Gastroesophageal sphincter (tissue), 4 donors: ENCODE results near the gene COL5A1. TPM values are rescaled to one million over a fixed set of nuclear protein-coding genes. Genes with fewer than 3 reads are reported as not detected.

ENCODE experiments used
- ATAC-seq: fragments of 150-250 bp; one replicate; pipeline ENCODE4 v1.9.1; 2016; ENCODE audit warnings: mild to moderate bottlenecking, moderate library complexity
- H3K27ac ChIP-seq, 4 donors: fragments of 200-600 bp; sonication (generic) in 3 of 4; 1 replicate in 3 of 4; 2 replicates in 1 of 4; pipeline ENCODE4 v1.5.1; 2016 to 2019
- H3K27me3 ChIP-seq: fragments of 200-600 bp; sonication (generic); one replicate; pipeline ENCODE4 v1.5.1; 2019
- H3K36me3 ChIP-seq, 2 donors: fragments of 200-600 bp; sonication (generic); one replicate each; pipeline ENCODE4 v1.5.1; 2019; ENCODE audit warnings: control low read depth in 1 of 2
- H3K4me1 ChIP-seq, 3 donors: fragments of 200-600 bp; sonication (generic); 1 replicate in 2 of 3; 2 replicates in 1 of 3; pipeline ENCODE4 v1.5.1; 2016 to 2019; ENCODE audit warnings: control low read depth in 2 of 3
- H3K4me3 ChIP-seq, 2 donors: fragments of 200-600 bp; sonication (generic); one replicate each; pipeline ENCODE4 v1.5.1; 2019; ENCODE audit warnings: mild to moderate bottlenecking in 1 of 2, moderate library complexity in 1 of 2
- H3K9me3 ChIP-seq, 3 donors: fragments of 200-600 bp; sonication (generic); one replicate each; pipeline ENCODE4 v1.5.1; 2017 to 2019; ENCODE audit warnings: control low read depth in 2 of 3
- EP300 ChIP-seq: sonication (generic); formaldehyde crosslinking; IDR thresholded peaks from one replicate; pipeline ENCODE4 v1.6.1; 2017; ENCODE audit warnings: antibody characterized with exemption, mild to moderate bottlenecking
- POLR2A ChIP-seq, 2 donors: fragments of 450-650 bp; IDR thresholded peaks; one replicate each; pipeline ENCODE4 v1.6.1; 2017; ENCODE audit warnings: antibody characterized with exemption in 2 of 2, mild to moderate bottlenecking in 2 of 2, moderate library complexity in 1 of 2
- POLR2AphosphoS5 ChIP-seq: sonication (generic); formaldehyde crosslinking; IDR thresholded peaks from one replicate; pipeline ENCODE4 v1.6.1; 2017; ENCODE audit warnings: antibody characterized with exemption
- WGBS, 2 donors: methylation state at CpG; one replicate each; pipeline ENCODE4 v1.1.5; 2018; ENCODE audit warnings: low coverage in 1 of 2; 5-methylcytosine and 5-hydroxymethylcytosine counted together
- total RNA-seq, 4 donors: library from RNA; depleted of rRNA; stranded (reverse); fragments of >200 nt; gene quantifications; one replicate each; pipeline ENCODE4 v1.1.0, GENCODE V29; 2016
- TF ChIP-seq, protein P1 (sequence below), 4 experiments: fragments of 200-600 bp in 2 of 4; fragments of 450-650 bp in 2 of 4; sonication (generic) in 1 of 4; IDR thresholded peaks; one replicate each; pipeline ENCODE4 v1.5.1; 2017 to 2019; ENCODE audit warnings: antibody characterized with exemption in 4 of 4, mild to moderate bottlenecking in 2 of 4, moderate library complexity in 2 of 4

The COL5A1 gene
- total RNA-seq, 4 donors from 2014 or later = 48.5 to 86.4 (median 74.9) TPM

DNA sequence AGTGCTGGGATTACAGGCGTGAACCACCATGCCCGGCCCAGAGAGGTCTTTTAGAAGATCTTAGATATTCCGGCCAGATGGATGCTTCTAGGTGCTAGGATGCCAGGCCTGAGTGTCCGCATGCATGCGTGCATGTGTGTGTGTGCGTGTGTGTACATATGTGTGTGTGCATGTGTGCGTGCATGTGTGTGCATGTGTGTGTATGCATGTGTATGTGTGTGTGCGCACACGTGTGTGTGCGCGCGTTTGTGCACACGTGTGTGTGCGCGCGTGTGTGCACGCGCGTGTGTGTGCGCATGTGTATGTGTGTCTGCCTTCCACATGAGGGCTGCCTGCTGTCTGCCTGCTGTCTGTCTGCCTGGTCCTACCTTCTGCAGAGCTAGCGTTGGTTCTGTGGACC lies 151.0 kb downstream of the COL5A1 start:
- Histone ChIP-seq H3K36me3 (peaks cover 0 to 86% of the 10 kb centered on the region in 2 donors), H3K4me1 (peaks cover 0 to 28% (median 10%) of the 10 kb centered on the region in 3 donors), H3K27ac (no peak overlapping the region), H3K27me3 (no peaks in the 10 kb centered on the region), H3K4me3 (no peak overlapping the region), H3K9me3 (no peaks in the 10 kb centered on the region)
- WGBS, 2 donors = 80% methylated on average over 6 of the region's 21 CpGs; no CpG with 5 or more reads in 1 of the 2 donors
- TF ChIP-seq, protein P1, sequence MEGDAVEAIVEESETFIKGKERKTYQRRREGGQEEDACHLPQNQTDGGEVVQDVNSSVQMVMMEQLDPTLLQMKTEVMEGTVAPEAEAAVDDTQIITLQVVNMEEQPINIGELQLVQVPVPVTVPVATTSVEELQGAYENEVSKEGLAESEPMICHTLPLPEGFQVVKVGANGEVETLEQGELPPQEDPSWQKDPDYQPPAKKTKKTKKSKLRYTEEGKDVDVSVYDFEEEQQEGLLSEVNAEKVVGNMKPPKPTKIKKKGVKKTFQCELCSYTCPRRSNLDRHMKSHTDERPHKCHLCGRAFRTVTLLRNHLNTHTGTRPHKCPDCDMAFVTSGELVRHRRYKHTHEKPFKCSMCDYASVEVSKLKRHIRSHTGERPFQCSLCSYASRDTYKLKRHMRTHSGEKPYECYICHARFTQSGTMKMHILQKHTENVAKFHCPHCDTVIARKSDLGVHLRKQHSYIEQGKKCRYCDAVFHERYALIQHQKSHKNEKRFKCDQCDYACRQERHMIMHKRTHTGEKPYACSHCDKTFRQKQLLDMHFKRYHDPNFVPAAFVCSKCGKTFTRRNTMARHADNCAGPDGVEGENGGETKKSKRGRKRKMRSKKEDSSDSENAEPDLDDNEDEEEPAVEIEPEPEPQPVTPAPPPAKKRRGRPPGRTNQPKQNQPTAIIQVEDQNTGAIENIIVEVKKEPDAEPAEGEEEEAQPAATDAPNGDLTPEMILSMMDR (IDR thresholded peaks at IDR 0.05) = no peak
- TF ChIP-seq POLR2AphosphoS5 = no peak
- no peak for TF ChIP-seq POLR2A (IDR thresholded peaks at IDR 0.05)
- no peak for TF ChIP-seq EP300
- ATAC-seq = no peak

DNA sequence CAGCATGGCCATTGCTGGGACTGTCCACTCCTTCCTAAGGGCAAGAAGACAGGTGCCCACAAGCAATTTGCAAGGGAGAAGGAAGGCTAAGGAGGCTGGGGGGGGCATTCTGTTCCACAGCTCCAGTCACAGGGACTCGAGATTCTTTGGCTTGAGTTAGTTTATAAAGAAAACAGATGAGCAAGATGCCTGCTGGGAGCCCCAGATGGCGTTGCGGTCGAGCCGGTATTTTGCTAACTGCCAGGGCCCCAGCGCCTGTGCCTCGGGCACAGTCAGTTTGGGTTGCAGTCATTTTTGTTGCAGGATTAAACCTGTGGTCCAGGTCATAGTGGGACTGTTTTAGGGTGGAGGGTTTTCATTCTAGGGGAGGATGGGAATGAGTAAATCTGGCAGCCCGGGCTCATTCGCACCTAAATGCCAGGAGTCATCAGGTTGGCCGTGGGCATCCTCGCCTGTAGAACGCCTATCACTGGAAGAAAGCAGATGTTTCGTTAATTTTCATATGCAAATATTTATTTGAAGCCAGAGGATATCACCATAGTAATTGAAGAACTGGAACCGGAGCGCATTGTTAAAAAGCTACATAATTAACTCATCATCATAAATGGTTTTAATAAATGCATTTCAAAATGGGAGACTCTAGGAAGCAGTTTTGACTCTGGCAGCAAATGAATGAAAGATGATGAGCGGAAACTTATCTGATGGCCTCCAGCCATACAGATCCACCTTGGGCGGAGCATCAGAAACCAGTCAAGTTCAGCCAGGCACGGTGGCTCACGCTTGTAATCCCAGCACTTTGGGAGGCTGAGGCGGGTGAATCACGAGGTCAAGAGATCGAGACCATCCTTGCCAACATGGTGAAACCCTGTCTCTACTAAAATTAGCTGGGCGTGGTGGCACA lies 151.9 kb downstream of the COL5A1 start:
- Histone ChIP-seq H3K4me3 (no peak overlapping the region), H3K27me3 (no peaks in the 10 kb centered on the region), H3K9me3 (no peaks in the 10 kb centered on the region), H3K36me3 (peaks cover 0 to 93% of the 10 kb centered on the region in 2 donors), H3K4me1 (peaks cover 0 to 22% (median 10%) of the 10 kb centered on the region in 3 donors), H3K27ac (no peak overlapping the region)
- WGBS, 2 donors = 85 to 96% methylated on average over 4 to 12 of the region's 23 CpGs
- TF ChIP-seq POLR2AphosphoS5 (no peak), EP300 (no peak), POLR2A (IDR thresholded peaks at IDR 0.05) (no peak)
- TF ChIP-seq, protein P1 (IDR thresholded peaks at IDR 0.05) = no peak
- no peak for ATAC-seq

DNA sequence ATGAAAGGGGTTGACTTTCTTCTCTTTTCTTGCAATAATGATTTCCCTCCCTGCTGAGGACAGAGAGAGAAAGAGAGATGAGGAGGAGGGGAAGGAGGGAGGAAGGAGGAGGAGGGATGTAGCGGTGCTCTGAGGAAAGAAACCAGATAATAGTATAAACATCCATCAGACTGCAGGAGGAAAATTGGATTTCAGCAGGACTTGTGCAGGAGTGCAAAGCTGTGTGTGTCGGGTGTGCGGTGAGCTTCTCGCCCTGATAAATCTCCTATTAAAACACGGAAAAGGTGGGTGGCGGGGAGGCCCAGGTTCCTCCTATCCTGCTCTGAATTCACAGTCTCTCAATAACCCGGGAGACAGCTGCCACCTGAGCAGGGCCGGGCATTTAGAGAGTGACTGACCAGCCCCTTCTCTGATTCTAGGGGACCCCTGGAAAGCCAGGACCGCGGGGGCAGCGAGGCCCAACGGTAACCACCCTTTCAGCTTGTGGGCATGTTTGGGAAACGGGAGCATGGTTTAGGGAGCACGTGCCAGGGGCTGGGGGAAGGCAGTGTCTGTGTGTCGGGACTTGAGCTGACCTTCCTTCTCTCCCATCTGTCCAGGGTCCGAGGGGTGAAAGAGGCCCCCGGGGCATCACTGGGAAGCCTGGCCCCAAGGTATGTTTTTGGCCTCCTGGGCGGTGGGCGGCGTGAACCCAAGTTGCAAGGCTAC lies 153.2 kb downstream of the COL5A1 start:
- no peak overlapping the region for H3K27ac ChIP-seq
- no peaks in the 10 kb centered on the region for H3K27me3 ChIP-seq
- no peak for ATAC-seq
- H3K36me3 ChIP-seq = peaks cover 0 to 95% of the 10 kb centered on the region in 2 donors
- no peaks in the 10 kb centered on the region for H3K9me3 ChIP-seq
- H3K4me1 ChIP-seq = peaks cover 0 to 18% (median 0%) of the 10 kb centered on the region in 3 donors
- TF ChIP-seq, protein P1 (IDR thresholded peaks at IDR 0.05) = no peak
- TF ChIP-seq EP300 (no peak), POLR2A (IDR thresholded peaks at IDR 0.05) (no peak), POLR2AphosphoS5 (no peak)
- no peak overlapping the region for H3K4me3 ChIP-seq
- WGBS, 2 donors = 68 to 71% methylated on average over 15 of the region's 20 CpGs

DNA sequence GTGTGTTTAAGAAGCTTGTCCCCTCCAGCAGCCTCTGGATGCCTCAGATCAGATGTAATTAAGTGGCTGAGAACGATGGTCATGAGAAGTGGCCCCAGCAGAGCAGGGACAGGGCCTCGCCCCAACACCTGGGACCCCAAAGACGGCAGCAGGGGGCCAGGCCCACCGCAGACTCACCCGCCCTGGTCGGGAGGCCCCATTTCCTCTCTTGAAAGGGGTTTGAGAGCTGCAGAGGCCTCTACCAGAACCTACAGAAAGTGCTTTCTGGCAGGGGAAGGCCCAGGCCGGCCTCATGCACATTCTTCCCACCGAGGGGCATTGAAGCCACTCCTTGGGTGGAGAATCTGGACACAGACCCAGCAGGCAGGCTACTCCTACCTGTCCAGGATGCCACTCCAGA lies 153.8 kb downstream of the COL5A1 start:
- Histone ChIP-seq H3K27ac (no peak overlapping the region), H3K4me1 (peaks cover 0 to 20% (median 0%) of the 10 kb centered on the region in 3 donors), H3K9me3 (no peaks in the 10 kb centered on the region), H3K27me3 (no peaks in the 10 kb centered on the region), H3K4me3 (no peak overlapping the region), H3K36me3 (peaks cover 0 to 97% of the 10 kb centered on the region in 2 donors)
- 57 to 68% methylated on average over 2 to 4 of the region's 8 CpGs for WGBS, 2 donors
- TF ChIP-seq EP300 (no peak), POLR2A (IDR thresholded peaks at IDR 0.05) (no peak), POLR2AphosphoS5 (no peak)
- TF ChIP-seq, protein P1 (IDR thresholded peaks at IDR 0.05) = no peak
- no peak for ATAC-seq
